ENCODE measurements around the gene DNAJC13. TPM values are rescaled to one million over a fixed set of nuclear protein-coding genes. Genes with fewer than 3 reads are reported as not detected.
"Not testable (repeated sequence)": the region's sequence is repeated elsewhere in the genome, so short reads cannot be mapped to it uniquely, and the experiment has no call there.

Gene DNAJC13
- total RNA-seq, 1 donor from 2014 or later = 34.2 TPM

GRCh38 chr3:132380920-132381319 is 36.4 kb upstream of the DNAJC13 start:
- FAIRE-seq = no peak
- H3K36me3 ChIP-seq (ENCODE audit: control insufficient read depth, insufficient read depth, low read length) = no peaks in the 10 kb centered on the region
- no peak for TF ChIP-seq CTCF (IDR thresholded peaks at IDR 0.05; ENCODE audit: insufficient read depth, low read length, severe bottlenecking)
- no peaks in the 10 kb centered on the region for H3K27me3 ChIP-seq (ENCODE audit: control insufficient read depth, insufficient read depth, low read length)
- H3K4me3 ChIP-seq (ENCODE audit: low read depth, low read length) = no peak overlapping the region
- no peak for DNase-seq (ENCODE audit: low read depth)

GRCh38 chr3:132381348-132381944 is 35.9 kb upstream of the DNAJC13 start:
- Histone ChIP-seq H3K27me3 (ENCODE audit: control insufficient read depth, insufficient read depth, low read length) (no peaks in the 10 kb centered on the region), H3K36me3 (ENCODE audit: control insufficient read depth, insufficient read depth, low read length) (no peaks in the 10 kb centered on the region), H3K4me3 (ENCODE audit: low read depth, low read length) (no peak overlapping the region)
- FAIRE-seq (no peak), DNase-seq (ENCODE audit: low read depth) (no peak)
- no peak for TF ChIP-seq CTCF (IDR thresholded peaks at IDR 0.05; ENCODE audit: insufficient read depth, low read length, severe bottlenecking)

- Histone ChIP-seq H3K36me3 (ENCODE audit: control insufficient read depth, insufficient read depth, low read length) (no peaks in the 10 kb centered on the region), H3K4me3 (ENCODE audit: low read depth, low read length) (no peak overlapping the region), H3K27me3 (ENCODE audit: control insufficient read depth, insufficient read depth, low read length) (no peaks in the 10 kb centered on the region)
- DNase-seq (ENCODE audit: low read depth) = no peak
- FAIRE-seq = no peak
- TF ChIP-seq CTCF (IDR thresholded peaks at IDR 0.05; ENCODE audit: insufficient read depth, low read length, severe bottlenecking) = no peak
These were observed 35.0 kb upstream of the DNAJC13 start for GRCh38 chr3:132382267-132382666.

GRCh38 chr3:132382688-132383194 is 34.6 kb upstream of the DNAJC13 start:
- FAIRE-seq (no peak), DNase-seq (ENCODE audit: low read depth) (no peak)
- TF ChIP-seq CTCF (IDR thresholded peaks at IDR 0.05; ENCODE audit: insufficient read depth, low read length, severe bottlenecking) = no peak
- Histone ChIP-seq H3K36me3 (ENCODE audit: control insufficient read depth, insufficient read depth, low read length) (no peaks in the 10 kb centered on the region), H3K4me3 (ENCODE audit: low read depth, low read length) (no peak overlapping the region), H3K27me3 (ENCODE audit: control insufficient read depth, insufficient read depth, low read length) (no peaks in the 10 kb centered on the region)

- DNase-seq (ENCODE audit: low read depth) = no peak
- no peak for TF ChIP-seq CTCF (IDR thresholded peaks at IDR 0.05; ENCODE audit: insufficient read depth, low read length, severe bottlenecking)
- no peaks in the 10 kb centered on the region for H3K27me3 ChIP-seq (ENCODE audit: control insufficient read depth, insufficient read depth, low read length)
- FAIRE-seq = no peak
- no peak overlapping the region for H3K4me3 ChIP-seq (ENCODE audit: low read depth, low read length)
- no peaks in the 10 kb centered on the region for H3K36me3 ChIP-seq (ENCODE audit: control insufficient read depth, insufficient read depth, low read length)
These were observed 31.0 kb upstream of the DNAJC13 start for GRCh38 chr3:132386259-132386658.

GRCh38 chr3:132392675-132393074 is 24.6 kb upstream of the DNAJC13 start:
- not testable (repeated sequence) for H3K27me3 ChIP-seq (ENCODE audit: control insufficient read depth, insufficient read depth, low read length); FAIRE-seq; H3K36me3 ChIP-seq (ENCODE audit: control insufficient read depth, insufficient read depth, low read length); DNase-seq (ENCODE audit: low read depth); H3K4me3 ChIP-seq (ENCODE audit: low read depth, low read length)
